Glomerular endothelial cell (primary cell): ENCODE measurements around the gene MAGI2. TPM values are rescaled to one million over a fixed set of nuclear protein-coding genes. Genes with fewer than 3 reads are reported as not detected.
"Not testable (repeated sequence)": the region's sequence is repeated elsewhere in the genome, so short reads cannot be mapped to it uniquely, and the experiment has no call there.

ENCODE experiments used
- DNase-seq: peaks from one replicate; pipeline ENCODE4 v3.0.0-alpha.2; 2011; ENCODE audit warnings: low read depth, low spot score; ENCODE audit errors: extremely low read depth
- total RNA-seq: library from RNA; depleted of rRNA; stranded (reverse); fragments of >200 nt; gene quantifications from 2 replicates; pipeline ENCODE4 v1.2.3, GENCODE V29; 2015

The MAGI2 gene
- total RNA-seq, 1 donor from 2014 or later, result 6.7 TPM

GRCh38 chr7:78594156-78594555, 859.3 kb downstream of the MAGI2 start:
- DNase-seq, result no peak

DNA sequence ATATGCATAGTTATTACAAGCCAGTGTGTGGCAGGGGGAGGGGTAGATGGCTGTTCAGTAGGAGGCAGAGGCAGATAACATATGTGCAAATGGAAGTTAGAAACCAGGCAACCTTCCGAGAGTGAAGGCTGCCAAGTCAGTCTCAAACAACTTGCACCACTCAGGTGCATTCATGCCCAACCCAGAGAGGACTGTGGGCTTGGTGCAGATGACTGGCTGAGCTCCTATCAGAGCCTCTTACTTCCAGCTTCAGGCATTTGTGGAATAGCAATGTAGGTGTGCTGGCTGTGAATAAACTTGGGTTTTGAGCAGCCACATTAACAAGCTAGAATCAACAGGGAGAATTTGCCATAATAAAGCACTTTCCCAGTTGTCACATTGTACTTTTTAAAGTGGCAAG, 865.1 kb downstream of the MAGI2 start:
- no peak for DNase-seq

GRCh38 chr7:78587443-78588044, 865.9 kb downstream of the MAGI2 start:
- no peak for DNase-seq

DNA sequence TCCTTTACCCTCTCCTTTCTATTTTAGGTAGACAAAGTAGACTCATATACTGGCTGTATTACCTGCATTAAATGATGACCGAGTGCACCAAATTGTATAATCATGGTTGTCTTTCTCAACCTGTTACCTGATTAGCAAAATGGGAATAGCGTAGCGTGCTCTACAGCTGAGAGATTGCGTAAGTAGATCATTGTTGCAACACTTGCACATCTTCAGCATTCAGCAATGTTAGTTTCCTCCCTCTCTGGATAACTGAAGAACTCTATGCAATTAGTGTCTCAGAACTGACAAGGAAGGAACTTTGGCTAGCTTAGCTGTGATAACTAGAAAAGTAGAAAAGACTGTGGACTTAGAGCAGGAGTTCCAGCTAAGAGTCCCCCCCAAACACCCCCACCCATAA, 867.5 kb downstream of the MAGI2 start:
- DNase-seq, result no peak

DNA sequence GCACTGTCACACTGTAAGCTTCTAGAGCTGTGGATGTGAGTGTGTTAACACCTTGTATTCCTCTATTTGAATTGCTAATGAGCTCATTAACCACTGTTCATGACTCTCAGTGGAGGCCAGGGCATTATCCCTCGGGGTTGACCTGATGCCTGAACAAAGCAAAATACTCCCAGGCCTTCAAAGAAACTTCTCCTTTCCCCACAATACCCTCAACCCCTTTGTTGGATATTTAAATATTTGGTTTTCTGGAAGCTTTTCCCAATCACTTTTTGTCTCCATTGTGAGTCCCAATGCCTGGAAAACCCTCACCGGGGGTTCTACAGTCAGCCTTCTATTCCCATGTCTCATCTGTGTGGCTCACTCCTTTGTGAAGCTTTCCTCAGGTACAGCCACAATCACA, 874.8 kb downstream of the MAGI2 start:
- DNase-seq, result no peak

DNA sequence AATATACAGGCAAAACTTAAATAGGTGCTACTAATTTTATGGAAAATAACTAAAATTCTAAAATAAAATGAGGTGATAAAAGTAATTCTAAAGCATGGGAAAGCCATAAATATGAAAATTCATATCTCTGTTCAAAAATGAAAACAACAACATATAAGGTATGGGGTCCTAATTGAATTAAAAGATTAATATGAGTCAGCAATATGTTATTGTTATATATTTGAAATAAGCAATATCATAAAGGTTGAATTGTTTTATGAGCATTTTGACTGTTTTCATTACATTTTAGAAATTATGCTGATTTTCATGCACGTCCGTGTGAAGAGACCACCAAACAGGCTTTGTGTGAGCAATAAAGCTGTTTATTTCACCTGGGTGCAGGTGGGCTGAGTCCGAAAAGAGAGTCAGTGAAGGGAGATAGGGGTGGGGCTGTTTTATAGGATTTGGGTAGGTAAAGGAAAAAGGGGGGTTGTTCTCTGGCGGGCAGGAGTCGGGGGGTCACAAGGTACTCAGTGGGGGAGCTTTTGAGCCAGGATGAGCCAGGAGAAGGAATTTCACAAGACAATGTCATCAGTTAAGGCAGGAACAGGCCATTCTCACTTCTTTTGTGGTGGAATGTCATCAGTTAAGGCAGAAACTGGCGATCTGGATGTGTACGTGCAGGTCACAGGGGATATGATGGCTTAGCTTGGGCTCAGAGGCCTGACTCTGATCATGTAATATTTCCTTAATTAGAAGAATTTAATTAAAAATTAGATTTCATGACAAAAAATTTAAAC, 876.1 kb downstream of the MAGI2 start:
- DNase-seq, result not testable (repeated sequence)

DNA sequence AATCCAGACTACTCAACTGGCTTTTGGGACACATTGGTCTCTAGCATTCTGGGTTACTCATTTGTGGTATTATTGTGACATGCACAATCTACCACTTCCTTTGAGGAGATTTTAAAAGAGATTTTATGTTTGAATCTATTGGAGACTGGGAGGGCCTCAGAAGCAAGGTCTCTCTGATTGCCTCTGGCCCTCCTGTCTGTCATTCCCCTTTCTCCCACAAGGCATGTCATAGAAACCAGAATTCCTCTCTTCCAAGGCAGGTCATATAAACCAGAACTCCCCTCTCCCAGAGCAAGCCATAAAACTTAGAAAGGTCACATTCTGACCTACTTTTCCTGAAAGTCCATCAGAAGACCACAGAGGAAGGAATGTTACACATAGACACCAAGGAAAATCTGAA, 877.2 kb downstream of the MAGI2 start:
- DNase-seq, result no peak

DNA sequence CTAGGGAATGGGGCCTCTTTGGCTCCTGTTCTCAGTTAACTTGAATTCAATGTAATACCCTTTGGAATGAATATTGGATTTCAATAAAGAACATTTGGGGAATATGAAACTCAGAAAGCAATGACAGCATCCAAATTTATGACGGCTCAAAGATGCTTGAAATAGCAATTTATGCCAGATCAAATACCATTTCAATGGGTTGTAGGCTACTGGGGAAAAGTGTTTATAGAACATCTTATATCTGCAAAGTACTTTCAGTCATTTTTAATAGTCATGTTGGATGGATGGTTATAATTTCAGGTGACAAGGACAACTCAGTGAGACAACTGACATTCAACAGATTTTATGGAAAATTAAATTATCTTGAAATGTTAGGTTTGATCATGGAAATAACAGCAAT, 882.2 kb downstream of the MAGI2 start:
- DNase-seq, result no peak

GRCh38 chr7:78568690-78569089, 884.8 kb downstream of the MAGI2 start:
- DNase-seq, result no peak

- DNase-seq, result no peak
Measured at GRCh38 chr7:78567836-78568235, 885.6 kb downstream of the MAGI2 start.

GRCh38 chr7:78565784-78566183, 887.7 kb downstream of the MAGI2 start:
- DNase-seq, result no peak

GRCh38 chr7:78563191-78563590, 890.3 kb downstream of the MAGI2 start:
- no peak for DNase-seq

- DNase-seq, result no peak
Measured at GRCh38 chr7:78562191-78562590, 891.3 kb downstream of the MAGI2 start.

- no peak for DNase-seq
Measured at GRCh38 chr7:78558566-78558965, 894.9 kb downstream of the MAGI2 start.

DNA sequence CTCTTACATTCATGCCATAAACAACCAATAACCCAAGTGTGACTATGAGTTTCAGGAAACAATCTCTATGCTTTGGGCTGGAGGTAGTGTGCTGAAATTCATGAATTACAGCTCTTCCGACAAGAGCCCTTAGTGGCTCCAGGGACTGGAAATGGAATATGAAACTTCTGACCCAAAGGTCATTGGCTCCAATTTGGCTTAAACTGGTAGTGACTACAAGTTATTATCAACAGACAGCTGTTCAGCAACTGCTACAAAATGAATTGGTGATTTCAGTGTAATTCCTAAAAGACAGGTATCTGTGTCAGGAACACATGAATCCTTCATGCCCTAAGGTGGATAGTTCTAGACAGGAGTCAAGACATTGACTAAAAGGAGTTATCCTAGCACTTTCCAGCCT, 909.5 kb downstream of the MAGI2 start:
- DNase-seq, result no peak

- DNase-seq, result no peak
Measured at GRCh38 chr7:78542981-78543380, 910.5 kb downstream of the MAGI2 start.

DNA sequence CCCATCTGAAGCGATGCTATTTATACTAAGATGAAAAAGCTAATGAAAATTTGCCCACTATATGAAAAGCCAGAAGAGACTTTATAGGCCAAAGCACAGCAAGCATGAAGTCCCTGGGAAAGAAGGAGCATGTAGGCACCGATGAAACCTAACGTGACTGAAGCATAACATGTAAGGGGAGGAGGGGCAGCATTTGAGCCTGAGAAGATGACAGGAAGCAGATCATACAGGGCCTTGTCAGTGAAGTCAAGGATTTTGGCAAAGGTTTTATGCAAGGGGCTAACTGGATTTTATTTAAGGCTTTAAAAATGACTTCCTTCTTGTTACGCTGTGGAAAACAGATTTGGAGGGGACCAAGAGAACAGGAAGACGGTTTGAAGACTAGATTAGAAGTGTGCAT, 910.9 kb downstream of the MAGI2 start:
- DNase-seq, result no peak

- DNase-seq, result no peak
Measured at GRCh38 chr7:78539825-78540224, 913.6 kb downstream of the MAGI2 start.

- no peak for DNase-seq
Measured at GRCh38 chr7:78535655-78536054, 917.8 kb downstream of the MAGI2 start.

DNA sequence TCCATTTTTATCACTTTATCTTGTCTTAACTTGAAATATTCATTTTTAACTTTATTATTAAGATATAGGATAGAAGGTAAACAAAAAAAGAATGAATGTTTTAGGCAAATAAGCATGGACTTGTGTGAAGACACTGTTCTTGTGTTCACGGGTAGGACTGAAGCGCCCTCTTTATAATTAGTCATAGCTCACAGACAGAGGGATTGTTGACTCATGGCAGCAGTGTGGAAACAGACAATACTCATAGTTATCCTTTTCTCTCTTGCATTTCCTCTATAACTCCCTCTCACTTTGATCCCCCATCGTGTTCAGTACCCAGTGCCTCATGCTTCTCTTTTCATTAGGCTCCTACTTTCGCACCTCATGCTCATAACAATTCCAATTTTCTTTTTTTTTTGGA, 923.1 kb downstream of the MAGI2 start:
- no peak for DNase-seq

DNA sequence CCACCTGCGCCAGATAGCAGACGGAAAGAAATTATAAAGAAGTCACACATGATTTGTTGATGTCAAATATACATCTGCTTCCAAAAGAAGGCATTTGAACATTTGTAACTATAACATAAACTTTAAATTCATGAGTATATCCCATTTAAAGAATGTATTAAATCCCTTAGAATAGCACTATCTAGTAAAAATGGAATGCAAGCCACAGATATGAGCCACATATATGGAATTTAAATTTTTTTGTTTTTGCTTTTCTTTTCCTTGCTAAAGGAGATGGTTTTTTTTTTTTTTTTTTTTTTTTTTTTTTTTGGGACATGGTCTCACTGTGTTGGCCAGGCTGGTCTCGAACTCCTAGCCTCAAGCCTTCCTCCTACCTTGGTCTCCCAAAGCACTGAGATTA, 924.1 kb downstream of the MAGI2 start:
- no peak for DNase-seq

GRCh38 chr7:78528964-78529363, 924.5 kb downstream of the MAGI2 start:
- no peak for DNase-seq

- DNase-seq, result no peak
Measured at GRCh38 chr7:78523930-78524329, 929.5 kb downstream of the MAGI2 start.
